GM21825 (cell line): ENCODE data around the gene CPLANE2.
"Not testable (repeated sequence)": the region's sequence is repeated elsewhere in the genome, so short reads cannot be mapped to it uniquely, and the experiment has no call there.

ENCODE experiments used
- ATAC-seq: cut with Tn5 transposase; IDR thresholded peaks from one replicate; pipeline ENCODE4 v1.9.1; 2021; ENCODE audit warnings: mild to moderate bottlenecking, moderate library complexity; ENCODE audit not compliant: unreplicated experiment

The CPLANE2 gene

GRCh38 chr1:16231331-16232315 lies 5.4 kb downstream of the CPLANE2 start:
- ATAC-seq, result no peak

DNA sequence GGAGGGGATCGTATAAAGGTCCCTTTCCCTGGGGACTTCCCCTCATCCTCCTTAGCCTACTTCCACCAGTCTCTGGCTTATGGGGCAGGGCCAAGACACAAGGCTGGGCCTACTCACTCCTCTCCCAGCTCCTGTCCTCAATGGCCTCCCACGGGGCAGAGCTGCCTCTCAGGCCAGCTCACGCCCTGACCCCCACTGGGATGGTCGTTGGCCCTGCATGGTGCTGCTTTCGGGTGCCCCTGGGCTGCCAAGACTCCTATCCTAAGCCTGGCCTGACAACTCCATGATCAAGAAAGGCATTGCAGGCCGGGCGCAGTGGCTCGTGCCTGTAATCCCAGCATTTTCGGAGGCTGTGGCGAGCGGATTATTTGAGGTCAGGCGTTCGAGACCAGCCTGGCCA lies 6.2 kb downstream of the CPLANE2 start:
- no peak for ATAC-seq

GRCh38 chr1:16229976-16230740 lies 6.8 kb downstream of the CPLANE2 start:
- no peak for ATAC-seq

DNA sequence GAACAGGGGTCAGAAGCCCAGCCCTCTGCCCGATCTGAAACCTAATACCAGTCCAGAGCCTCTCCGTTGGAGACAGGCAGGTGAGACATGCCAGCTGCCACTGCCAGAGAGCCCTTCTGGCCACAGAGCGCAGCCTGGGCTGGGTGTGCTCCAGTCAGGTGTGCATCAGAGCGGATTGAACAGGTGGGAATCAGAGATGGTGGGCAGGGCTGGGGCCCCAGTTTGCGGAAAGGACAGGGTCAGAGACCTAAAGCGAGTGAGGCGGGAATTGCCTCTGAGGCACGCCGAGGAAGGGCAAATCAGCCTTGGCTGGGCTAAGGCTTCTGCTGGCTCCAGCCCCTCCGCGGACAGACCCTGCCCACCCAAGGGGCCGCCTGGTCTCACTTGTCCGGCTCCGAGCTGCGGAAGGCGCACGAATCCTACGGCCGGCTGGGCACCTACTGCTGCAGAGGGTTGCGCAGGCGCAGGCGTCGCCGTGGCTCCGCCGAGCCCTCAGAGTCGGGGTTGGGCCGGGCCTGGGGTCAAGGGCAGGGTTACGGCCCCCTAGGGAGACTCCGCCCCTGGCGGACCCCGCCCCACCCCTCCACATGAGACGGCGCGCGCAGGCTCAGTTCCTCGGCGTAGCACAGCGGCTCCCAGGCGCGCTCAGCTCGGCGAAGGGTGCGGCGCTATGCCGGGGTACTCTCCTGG lies 10.3 kb downstream of the CPLANE2 start:
- no peak for ATAC-seq

DNA sequence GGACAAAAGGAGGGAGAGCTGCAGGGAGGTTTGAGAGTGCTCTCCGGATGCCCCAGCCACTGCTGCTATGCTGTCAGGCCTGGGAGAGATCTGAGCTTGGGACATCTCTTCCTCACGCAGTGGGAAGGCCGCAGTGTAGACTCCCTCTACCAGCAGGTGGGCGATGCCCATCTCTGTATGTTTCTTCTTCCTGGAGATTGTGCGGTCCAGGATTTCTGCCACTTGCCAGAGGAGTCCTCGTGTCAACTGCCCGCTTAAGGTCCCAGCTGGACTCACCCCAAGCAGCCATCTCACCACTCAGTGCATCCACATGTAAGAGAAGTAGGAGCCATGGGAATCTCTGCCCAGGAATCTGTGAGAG lies 10.9 kb downstream of the CPLANE2 start:
- ATAC-seq, result no peak

DNA sequence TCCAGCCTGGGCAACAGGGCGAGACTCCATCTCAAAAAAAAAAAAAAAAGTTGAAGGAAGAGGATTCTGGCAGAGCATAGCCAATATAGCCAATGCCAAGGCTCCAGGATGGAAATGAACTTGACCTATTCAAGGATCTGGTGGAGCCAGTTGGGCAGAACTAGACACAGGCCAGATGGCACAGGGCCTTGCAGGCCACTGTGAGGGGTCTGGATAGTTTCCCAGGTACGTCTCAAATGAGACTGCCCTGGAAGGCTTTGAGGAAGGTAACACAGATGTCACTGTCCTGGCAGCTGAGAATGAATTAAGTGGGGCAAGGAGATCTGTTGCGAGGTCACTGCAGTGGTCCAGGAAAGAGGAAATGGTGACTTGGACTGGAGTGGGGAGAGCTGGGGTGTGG lies 12.5 kb downstream of the CPLANE2 start:
- ATAC-seq, result no peak

- not testable (repeated sequence) for ATAC-seq
Observed at GRCh38 chr1:16222716-16223115, 14.3 kb downstream of the CPLANE2 start.

DNA sequence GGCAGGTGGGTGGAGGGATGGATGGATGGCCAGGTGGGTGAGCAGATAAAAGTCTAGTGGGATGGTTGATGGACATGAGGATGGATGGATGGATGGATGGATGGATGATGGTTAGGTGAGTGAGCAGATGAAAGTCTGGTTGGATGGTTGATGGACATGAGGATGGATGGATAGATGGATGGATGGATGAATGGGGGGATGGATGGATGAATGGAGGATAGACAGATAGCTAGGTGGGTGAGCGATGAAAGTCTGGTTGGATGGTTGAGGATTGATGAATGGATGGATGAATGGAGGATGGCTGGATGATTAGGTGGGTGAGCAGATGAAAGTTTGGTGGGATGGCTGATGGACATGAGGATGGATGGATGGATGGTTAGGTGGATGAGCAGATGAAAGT lies 15.5 kb downstream of the CPLANE2 start:
- no peak for ATAC-seq

GRCh38 chr1:16219968-16220500 lies 16.9 kb downstream of the CPLANE2 start:
- ATAC-seq, result no peak

- ATAC-seq, result no peak
Observed at GRCh38 chr1:16218674-16219071, 18.3 kb downstream of the CPLANE2 start.

- ATAC-seq, result no peak
Observed at GRCh38 chr1:16218014-16218673, 18.8 kb downstream of the CPLANE2 start.

DNA sequence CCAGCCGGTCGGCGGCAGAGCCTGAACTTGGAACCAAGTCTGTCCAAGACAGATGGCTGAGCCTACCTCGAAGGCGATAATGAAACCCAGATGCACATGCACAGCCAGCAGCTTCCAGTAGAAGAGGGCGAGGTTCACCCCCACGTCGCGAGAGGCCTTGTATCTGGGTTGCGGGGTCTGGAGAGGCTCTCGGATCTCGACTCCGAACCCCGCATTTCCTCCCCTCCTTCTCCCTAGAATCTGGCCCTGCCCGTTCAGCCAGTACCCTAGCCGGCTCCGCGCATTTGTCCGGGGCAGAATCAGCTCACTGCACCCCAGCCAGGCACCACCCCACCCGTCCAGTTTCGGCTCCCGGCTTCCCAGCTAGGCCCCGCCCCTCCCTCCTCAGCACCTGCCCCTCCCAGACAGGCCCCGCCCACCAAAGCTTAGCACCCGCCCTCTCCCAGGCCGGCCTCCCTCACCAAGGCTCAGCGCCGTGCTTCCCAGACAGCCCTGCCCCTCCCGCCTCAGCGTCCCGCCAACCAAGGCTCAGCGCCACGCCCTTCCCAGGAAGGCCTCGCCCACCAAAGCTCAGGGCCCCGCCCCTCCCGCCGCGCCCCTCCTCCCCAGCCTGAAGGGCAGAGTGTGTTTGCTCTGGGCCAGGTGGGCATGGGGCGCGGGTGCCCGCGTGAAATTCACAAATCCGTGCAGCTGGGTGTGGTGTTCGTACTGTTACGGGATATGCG lies 19.8 kb downstream of the CPLANE2 start:
- peak; percentile 87 for ATAC-seq

GRCh38 chr1:16215882-16216753 lies 20.9 kb downstream of the CPLANE2 start:
- no peak for ATAC-seq

DNA sequence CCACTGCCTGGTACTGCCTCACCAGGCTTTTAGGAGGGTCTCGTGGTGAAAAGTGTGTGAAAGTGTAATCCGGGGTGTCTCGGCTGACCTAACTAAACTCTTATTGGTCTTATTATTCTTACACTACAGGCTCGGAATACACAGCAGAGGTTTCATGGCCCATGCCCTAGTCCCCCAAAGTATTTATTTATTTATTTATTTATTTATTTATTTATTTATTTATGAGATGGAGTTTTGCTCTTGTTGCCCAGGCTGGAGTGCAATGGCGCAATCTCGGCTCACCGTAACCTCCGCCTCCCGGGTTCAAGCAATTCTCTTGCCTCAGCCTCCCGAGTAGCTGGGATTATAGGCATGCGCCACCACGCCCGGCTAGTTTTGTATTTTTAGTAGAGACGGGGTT lies 21.7 kb downstream of the CPLANE2 start:
- not testable (repeated sequence) for ATAC-seq

- ATAC-seq, result not testable (repeated sequence)
Observed at GRCh38 chr1:16213544-16213943, 23.4 kb downstream of the CPLANE2 start.

- no peak for ATAC-seq
Observed at GRCh38 chr1:16213013-16213412, 24.0 kb downstream of the CPLANE2 start.

GRCh38 chr1:16212251-16212961 lies 24.6 kb downstream of the CPLANE2 start, which contains the start of gene ARHGEF19:
TSS of gene ARHGEF19 (minus strand) at chr1:16212652. CDS start at chr1:16209054, 3,598 bp downstream.
- ATAC-seq, result no peak

GRCh38 chr1:16211824-16212223 lies 25.2 kb downstream of the CPLANE2 start:
- ATAC-seq, result no peak
